HepG2 (cell line): ENCODE measurements around the gene PEAR1.

Experiments used
- ARID2 ChIP-seq: sonication (generic); formaldehyde crosslinking; IDR thresholded peaks from 2 replicates; pipeline ENCODE4 v1.8.1; 2022; ENCODE audit warnings: mild to moderate bottlenecking, missing genetic modification reagents, borderline replicate concordance
- CEBPG ChIP-seq: IDR thresholded peaks from 2 replicates; pipeline ENCODE4 v1.6.1; 2016
- MYC ChIP-seq: sonication (generic); formaldehyde crosslinking; IDR thresholded peaks from 2 replicates; pipeline ENCODE4 v1.9.0; 2021; ENCODE audit warnings: missing genetic modification reagents, borderline replicate concordance
- POLR2A ChIP-seq, 2 experiments: IDR thresholded peaks; 2 replicates each; pipeline ENCODE4 v1.6.1; 2011; ENCODE audit warnings: low read depth in 2 of 2, low read length in 2 of 2, mild to moderate bottlenecking in 1 of 2, moderate library complexity in 1 of 2; ENCODE audit not compliant: insufficient read depth in 1 of 2
- RFX5 ChIP-seq: IDR thresholded peaks from 2 replicates; pipeline ENCODE4 v1.6.1; 2011; ENCODE audit warnings: low read depth, low read length, improper control_type of control experiment
- TP53 ChIP-seq: sonication (generic); formaldehyde crosslinking; conservative IDR thresholded peaks from 2 replicates; pipeline ENCODE4 v1.4.0; 2020; ENCODE audit warnings: missing genetic modification reagents
- ZNF335 ChIP-seq: sonication (generic); formaldehyde crosslinking; IDR thresholded peaks from 2 replicates; pipeline ENCODE4 v1.4.0; 2020; ENCODE audit warnings: missing genetic modification reagents
- ZNF598 ChIP-seq: sonication (generic); formaldehyde crosslinking; IDR thresholded peaks from 2 replicates; pipeline ENCODE4 v1.5.1; 2020; ENCODE audit warnings: mild to moderate bottlenecking, missing genetic modification reagents, borderline replicate concordance
- ZNF782 ChIP-seq: sonication (generic); formaldehyde crosslinking; IDR thresholded peaks from 2 replicates; pipeline ENCODE4 v1.4.0; 2020; ENCODE audit warnings: missing genetic modification reagents, mild to moderate bottlenecking, borderline replicate concordance
- TF ChIP-seq, protein P1 (sequence below): IDR thresholded peaks from 2 replicates; pipeline ENCODE4 v1.6.1; 2012; ENCODE audit warnings: inconsistent platforms
- TF ChIP-seq, protein P2 (sequence below): sonication (generic); formaldehyde crosslinking; IDR thresholded peaks from 2 replicates; pipeline ENCODE4 v1.5.0; 2020; ENCODE audit warnings: mild to moderate bottlenecking, missing genetic modification reagents, moderate library complexity
- TF ChIP-seq, protein P3 (sequence below): fragments of 450-650 bp; IDR thresholded peaks from 2 replicates; pipeline ENCODE4 v1.6.1; 2017; ENCODE audit warnings: mild to moderate bottlenecking
- TF ChIP-seq, protein P4 (sequence below): sonication (generic); formaldehyde crosslinking; IDR thresholded peaks from 2 replicates; pipeline ENCODE4 v1.4.0; 2020; ENCODE audit warnings: mild to moderate bottlenecking, missing genetic modification reagents
- TF ChIP-seq, protein P5 (sequence below): sonication (generic); formaldehyde crosslinking; IDR thresholded peaks from 2 replicates; pipeline ENCODE4 v1.8.1; 2023; ENCODE audit warnings: mild to moderate bottlenecking, inconsistent platforms, moderate library complexity, missing genetic modification reagents, borderline replicate concordance

DNA sequence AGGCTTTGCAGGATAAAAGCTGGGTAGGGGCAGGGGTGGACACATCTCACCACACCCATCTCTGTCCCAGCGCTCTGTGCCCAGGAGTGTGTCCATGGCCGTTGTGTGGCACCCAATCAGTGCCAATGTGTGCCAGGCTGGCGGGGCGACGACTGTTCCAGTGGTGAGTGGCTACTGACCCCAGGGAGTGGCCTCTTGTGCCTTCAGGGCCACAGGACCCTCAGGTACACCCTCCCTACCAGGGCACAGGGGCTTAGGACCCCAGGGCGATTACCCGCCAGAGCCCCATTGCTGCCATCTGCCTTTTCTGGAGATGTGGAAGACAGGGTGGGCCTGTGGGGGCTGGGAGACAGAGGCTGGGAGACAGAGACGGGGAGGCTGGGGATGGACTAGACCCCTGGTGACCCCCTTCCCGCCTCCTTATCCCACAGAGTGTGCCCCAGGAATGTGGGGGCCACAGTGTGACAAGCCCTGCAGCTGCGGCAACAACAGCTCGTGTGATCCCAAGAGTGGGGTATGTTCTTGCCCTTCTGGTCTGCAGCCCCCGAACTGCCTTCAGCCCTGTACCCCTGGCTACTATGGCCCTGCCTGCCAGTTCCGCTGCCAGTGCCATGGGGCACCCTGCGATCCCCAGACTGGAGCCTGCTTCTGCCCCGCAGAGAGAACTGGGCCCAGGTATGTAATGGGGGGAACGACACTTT lies 12.8 kb downstream of the PEAR1 start:
- TF ChIP-seq, protein P1, sequence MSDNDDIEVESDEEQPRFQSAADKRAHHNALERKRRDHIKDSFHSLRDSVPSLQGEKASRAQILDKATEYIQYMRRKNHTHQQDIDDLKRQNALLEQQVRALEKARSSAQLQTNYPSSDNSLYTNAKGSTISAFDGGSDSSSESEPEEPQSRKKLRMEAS, result no peak
- TF ChIP-seq, protein P2, sequence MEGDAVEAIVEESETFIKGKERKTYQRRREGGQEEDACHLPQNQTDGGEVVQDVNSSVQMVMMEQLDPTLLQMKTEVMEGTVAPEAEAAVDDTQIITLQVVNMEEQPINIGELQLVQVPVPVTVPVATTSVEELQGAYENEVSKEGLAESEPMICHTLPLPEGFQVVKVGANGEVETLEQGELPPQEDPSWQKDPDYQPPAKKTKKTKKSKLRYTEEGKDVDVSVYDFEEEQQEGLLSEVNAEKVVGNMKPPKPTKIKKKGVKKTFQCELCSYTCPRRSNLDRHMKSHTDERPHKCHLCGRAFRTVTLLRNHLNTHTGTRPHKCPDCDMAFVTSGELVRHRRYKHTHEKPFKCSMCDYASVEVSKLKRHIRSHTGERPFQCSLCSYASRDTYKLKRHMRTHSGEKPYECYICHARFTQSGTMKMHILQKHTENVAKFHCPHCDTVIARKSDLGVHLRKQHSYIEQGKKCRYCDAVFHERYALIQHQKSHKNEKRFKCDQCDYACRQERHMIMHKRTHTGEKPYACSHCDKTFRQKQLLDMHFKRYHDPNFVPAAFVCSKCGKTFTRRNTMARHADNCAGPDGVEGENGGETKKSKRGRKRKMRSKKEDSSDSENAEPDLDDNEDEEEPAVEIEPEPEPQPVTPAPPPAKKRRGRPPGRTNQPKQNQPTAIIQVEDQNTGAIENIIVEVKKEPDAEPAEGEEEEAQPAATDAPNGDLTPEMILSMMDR (CRISPR knock-in tag), result no peak
- no peak for TF ChIP-seq ARID2 (CRISPR knock-in tag)
- TF ChIP-seq ZNF598, result no peak
- TF ChIP-seq CEBPG (CRISPR knock-in tag), result no peak
- TF ChIP-seq, protein P3, sequence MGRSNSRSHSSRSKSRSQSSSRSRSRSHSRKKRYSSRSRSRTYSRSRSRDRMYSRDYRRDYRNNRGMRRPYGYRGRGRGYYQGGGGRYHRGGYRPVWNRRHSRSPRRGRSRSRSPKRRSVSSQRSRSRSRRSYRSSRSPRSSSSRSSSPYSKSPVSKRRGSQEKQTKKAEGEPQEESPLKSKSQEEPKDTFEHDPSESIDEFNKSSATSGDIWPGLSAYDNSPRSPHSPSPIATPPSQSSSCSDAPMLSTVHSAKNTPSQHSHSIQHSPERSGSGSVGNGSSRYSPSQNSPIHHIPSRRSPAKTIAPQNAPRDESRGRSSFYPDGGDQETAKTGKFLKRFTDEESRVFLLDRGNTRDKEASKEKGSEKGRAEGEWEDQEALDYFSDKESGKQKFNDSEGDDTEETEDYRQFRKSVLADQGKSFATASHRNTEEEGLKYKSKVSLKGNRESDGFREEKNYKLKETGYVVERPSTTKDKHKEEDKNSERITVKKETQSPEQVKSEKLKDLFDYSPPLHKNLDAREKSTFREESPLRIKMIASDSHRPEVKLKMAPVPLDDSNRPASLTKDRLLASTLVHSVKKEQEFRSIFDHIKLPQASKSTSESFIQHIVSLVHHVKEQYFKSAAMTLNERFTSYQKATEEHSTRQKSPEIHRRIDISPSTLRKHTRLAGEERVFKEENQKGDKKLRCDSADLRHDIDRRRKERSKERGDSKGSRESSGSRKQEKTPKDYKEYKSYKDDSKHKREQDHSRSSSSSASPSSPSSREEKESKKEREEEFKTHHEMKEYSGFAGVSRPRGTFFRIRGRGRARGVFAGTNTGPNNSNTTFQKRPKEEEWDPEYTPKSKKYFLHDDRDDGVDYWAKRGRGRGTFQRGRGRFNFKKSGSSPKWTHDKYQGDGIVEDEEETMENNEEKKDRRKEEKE, result no peak
- TF ChIP-seq MYC (CRISPR knock-in tag), result no peak
- TF ChIP-seq POLR2A (IDR thresholded peaks at IDR 0.05; ENCODE audit: insufficient read depth in 1 of 2, low read depth in 2 of 2, low read length in 2 of 2), result no peak
- TF ChIP-seq TP53 (CRISPR knock-in tag), result no peak
- no peak for TF ChIP-seq ZNF335
- TF ChIP-seq, protein P4, sequence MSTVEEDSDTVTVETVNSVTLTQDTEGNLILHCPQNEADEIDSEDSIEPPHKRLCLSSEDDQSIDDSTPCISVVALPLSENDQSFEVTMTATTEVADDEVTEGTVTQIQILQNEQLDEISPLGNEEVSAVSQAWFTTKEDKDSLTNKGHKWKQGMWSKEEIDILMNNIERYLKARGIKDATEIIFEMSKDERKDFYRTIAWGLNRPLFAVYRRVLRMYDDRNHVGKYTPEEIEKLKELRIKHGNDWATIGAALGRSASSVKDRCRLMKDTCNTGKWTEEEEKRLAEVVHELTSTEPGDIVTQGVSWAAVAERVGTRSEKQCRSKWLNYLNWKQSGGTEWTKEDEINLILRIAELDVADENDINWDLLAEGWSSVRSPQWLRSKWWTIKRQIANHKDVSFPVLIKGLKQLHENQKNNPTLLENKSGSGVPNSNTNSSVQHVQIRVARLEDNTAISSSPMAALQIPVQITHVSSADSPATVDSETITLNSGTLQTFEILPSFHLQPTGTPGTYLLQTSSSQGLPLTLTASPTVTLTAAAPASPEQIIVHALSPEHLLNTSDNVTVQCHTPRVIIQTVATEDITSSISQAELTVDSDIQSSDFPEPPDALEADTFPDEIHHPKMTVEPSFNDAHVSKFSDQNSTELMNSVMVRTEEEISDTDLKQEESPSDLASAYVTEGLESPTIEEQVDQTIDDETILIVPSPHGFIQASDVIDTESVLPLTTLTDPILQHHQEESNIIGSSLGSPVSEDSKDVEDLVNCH, result no peak
- TF ChIP-seq ZNF782 (CRISPR knock-in tag), result no peak
- TF ChIP-seq, protein P5, sequence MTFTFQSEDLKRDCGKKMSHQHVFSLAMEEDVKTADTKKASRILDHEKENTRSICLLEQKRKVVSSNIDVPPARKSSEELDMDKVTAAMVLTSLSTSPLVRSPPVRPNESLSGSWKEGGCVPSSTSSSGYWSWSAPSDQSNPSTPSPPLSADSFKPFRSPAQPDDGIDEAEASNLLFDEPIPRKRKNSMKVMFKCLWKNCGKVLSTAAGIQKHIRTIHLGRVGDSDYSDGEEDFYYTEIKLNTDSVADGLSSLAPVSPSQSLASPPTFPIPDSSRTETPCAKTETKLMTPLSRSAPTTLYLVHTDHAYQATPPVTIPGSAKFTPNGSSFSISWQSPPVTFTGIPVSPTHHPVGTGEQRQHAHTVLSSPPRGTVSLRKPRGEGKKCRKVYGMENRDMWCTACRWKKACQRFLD (CRISPR knock-in tag), result no peak
- no peak for TF ChIP-seq RFX5
